HL-60 (cell line): ENCODE results near the gene DLX3.

ENCODE experiments used
- CTCF ChIP-seq: IDR thresholded peaks from one replicate; pipeline ENCODE4 v1.5.1; 2011; ENCODE audit warnings: low read length, control low read depth, inconsistent platforms; ENCODE audit not compliant: insufficient read depth
- REST ChIP-seq: IDR thresholded peaks from 2 replicates; pipeline ENCODE4 v1.6.1; 2012; ENCODE audit warnings: low read depth; ENCODE audit not compliant: insufficient replicate concordance

GRCh38 chr17:49952209-49952911 lies 42.7 kb downstream of the DLX3 start:
- TF ChIP-seq CTCF, result peak; percentile 93
- TF ChIP-seq REST, result no peak
